HepG2 (cell line): ENCODE measurements around the gene MASP1. TPM values are rescaled to one million over a fixed set of nuclear protein-coding genes. Genes with fewer than 3 reads are reported as not detected.

Experiments used
- ASH2L ChIP-seq: fragments of 300-600, 200-600 bp; sonication (generic); IDR thresholded peaks from 2 replicates; pipeline ENCODE4 v1.7.0; 2017; ENCODE audit warnings: low read depth, mild to moderate bottlenecking, moderate library complexity, mixed read lengths, low read length; ENCODE audit not compliant: insufficient read length
- MAFG ChIP-seq: sonication (generic); formaldehyde crosslinking; IDR thresholded peaks from 2 replicates; pipeline ENCODE4 v1.5.1; 2020; ENCODE audit warnings: mild to moderate bottlenecking, missing genetic modification reagents
- NFYC ChIP-seq: IDR thresholded peaks from 2 replicates; pipeline ENCODE4 v1.6.1; 2016; ENCODE audit warnings: missing genetic modification reagents, missing compliant biosample characterization
- RFX1 ChIP-seq: fragments of 450-650 bp; IDR thresholded peaks from 2 replicates; pipeline ENCODE4 v1.6.1; 2017
- TFAP4 ChIP-seq: sonication (generic); IDR thresholded peaks from 2 replicates; pipeline ENCODE4 v1.6.1; 2016; ENCODE audit warnings: low read depth, borderline replicate concordance
- YY1 ChIP-seq: IDR thresholded peaks from 2 replicates; pipeline ENCODE4 v1.6.1; 2011; ENCODE audit warnings: low read length, low read depth, moderate library complexity, mild to moderate bottlenecking; ENCODE audit not compliant: insufficient read depth, insufficient replicate concordance
- ZNF230 ChIP-seq: sonication (generic); formaldehyde crosslinking; IDR thresholded peaks from 2 replicates; pipeline ENCODE4 v1.4.0; 2020; ENCODE audit warnings: mild to moderate bottlenecking, missing genetic modification reagents
- ZNF24 ChIP-seq: fragments of 450-650 bp; IDR thresholded peaks from 2 replicates; pipeline ENCODE4 v1.6.1; 2017; ENCODE audit warnings: antibody characterized with exemption, mild to moderate bottlenecking
- ZNF562 ChIP-seq: sonication (generic); formaldehyde crosslinking; IDR thresholded peaks from 2 replicates; pipeline ENCODE4 v1.8.0; 2022; ENCODE audit warnings: missing genetic modification reagents, borderline replicate concordance
- ZNF576 ChIP-seq: sonication (generic); formaldehyde crosslinking; IDR thresholded peaks from 2 replicates; pipeline ENCODE4 v1.4.0; 2020; ENCODE audit warnings: mild to moderate bottlenecking, missing genetic modification reagents
- ZNF644 ChIP-seq: IDR thresholded peaks from 2 replicates; pipeline ENCODE4 v1.6.1; 2016; ENCODE audit warnings: low read depth
- ZNF691 ChIP-seq: sonication (generic); formaldehyde crosslinking; IDR thresholded peaks from 2 replicates; pipeline ENCODE4 v1.4.0; 2020; ENCODE audit warnings: missing genetic modification reagents, low read depth, mild to moderate bottlenecking, borderline replicate concordance
- ZSCAN12 ChIP-seq: sonication (generic); formaldehyde crosslinking; IDR thresholded peaks from 2 replicates; pipeline ENCODE4 v1.9.0; 2021; ENCODE audit warnings: mild to moderate bottlenecking, missing genetic modification reagents
- polyA plus RNA-seq, 8 experiments: library from polyadenylated mRNA; depleted of rRNA in 3 of 8; stranded (reverse) in 7 of 8; unstranded in 1 of 8; fragments of >200 nt; fragmentation: Illumina TruSeq in 4 of 8; extraction: Trizol in 4 of 8; gene quantifications; 2 replicates each; pipeline versions ENCODE4 v1.2.1 to v1.2.3, GENCODE V29; 2011 to 2016; ENCODE audit warnings: low read depth in 4 of 8, missing spikeins in 1 of 8, mixed read lengths in 1 of 8; ENCODE audit not compliant: insufficient read depth in 1 of 8
- total RNA-seq, 5 experiments: library from RNA; depleted of rRNA; stranded (reverse); fragments of >200 nt; fragmentation: Illumina TruSeq; extraction: Trizol; gene quantifications; 2 replicates each; pipeline ENCODE4 v1.2.3, GENCODE V29; 2016; ENCODE audit warnings: low read depth in 1 of 5
- TF ChIP-seq, protein P1 (sequence below): sonication (generic); formaldehyde crosslinking; IDR thresholded peaks from 2 replicates; pipeline ENCODE4 v1.8.0; 2022; ENCODE audit warnings: mild to moderate bottlenecking, missing genetic modification reagents, borderline replicate concordance
- TF ChIP-seq, protein P2 (sequence below): sonication (generic); formaldehyde crosslinking; IDR thresholded peaks from 2 replicates; pipeline ENCODE4 v1.5.0; 2020; ENCODE audit warnings: mild to moderate bottlenecking, missing genetic modification reagents, borderline replicate concordance
- TF ChIP-seq, protein P3 (sequence below): sonication (generic); formaldehyde crosslinking; IDR thresholded peaks from 2 replicates; pipeline ENCODE4 v1.4.0; 2020; ENCODE audit warnings: missing genetic modification reagents; ENCODE audit errors: not compliant biosample characterization

The MASP1 gene
- total and polyA plus RNA-seq, 2 of the 13 experiments (the other 11 are each of a cell fraction or from before 2014, with no cell fraction given), result 10.8 to 56.0 TPM

DNA sequence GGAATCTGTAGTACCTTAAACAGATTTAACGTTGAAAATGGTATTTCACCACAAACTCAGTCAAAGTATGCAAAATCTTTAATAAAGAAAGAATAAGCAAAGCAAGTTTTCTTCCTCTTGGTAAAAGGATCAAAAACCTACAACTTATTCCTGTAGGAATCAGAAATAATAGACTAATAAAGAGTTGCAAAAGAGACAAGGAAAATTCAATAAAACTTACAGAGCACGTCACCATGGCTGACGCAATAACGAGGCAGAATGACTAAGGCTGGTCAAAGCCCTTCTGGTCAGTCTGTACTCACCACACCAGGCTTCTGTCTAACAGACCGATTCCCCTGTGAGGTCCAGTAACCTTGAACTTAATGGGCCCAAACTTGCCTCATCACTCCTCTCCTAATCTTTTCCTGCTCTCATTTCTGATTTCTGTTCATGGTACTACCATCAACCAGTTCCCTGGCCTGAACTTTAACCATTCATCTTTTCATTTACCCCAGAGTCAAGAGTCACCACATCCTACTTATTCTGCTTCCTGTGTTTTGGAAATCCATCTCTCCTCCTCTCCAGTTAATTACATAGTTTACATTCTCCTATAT lies 5.0 kb downstream of the MASP1 start (continued):
- no peak for TF ChIP-seq ZNF576
- TF ChIP-seq ZNF24, result no peak
- no peak for TF ChIP-seq MAFG (CRISPR knock-in tag)
- no peak for TF ChIP-seq RFX1
- no peak for TF ChIP-seq ASH2L
- TF ChIP-seq ZNF562, result no peak
- no peak for TF ChIP-seq ZNF230 (CRISPR knock-in tag)
- TF ChIP-seq, protein P1, sequence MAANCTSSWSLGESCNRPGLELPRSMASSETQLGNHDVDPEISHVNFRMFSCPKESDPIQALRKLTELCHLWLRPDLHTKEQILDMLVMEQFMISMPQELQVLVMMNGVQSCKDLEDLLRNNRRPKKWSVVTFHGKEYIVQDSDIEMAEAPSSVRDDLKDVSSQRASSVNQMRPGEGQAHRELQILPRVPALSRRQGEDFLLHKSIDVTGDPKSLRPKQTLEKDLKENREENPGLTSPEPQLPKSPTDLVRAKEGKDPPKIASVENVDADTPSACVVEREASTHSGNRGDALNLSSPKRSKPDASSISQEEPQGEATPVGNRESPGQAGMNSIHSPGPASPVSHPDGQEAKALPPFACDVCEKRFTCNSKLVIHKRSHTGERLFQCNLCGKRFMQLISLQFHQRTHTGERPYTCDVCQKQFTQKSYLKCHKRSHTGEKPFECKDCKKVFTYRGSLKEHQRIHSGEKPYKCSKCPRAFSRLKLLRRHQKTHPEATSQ (CRISPR knock-in tag), result no peak
- TF ChIP-seq ZNF644, result peak; percentile 69
- TF ChIP-seq, protein P2, sequence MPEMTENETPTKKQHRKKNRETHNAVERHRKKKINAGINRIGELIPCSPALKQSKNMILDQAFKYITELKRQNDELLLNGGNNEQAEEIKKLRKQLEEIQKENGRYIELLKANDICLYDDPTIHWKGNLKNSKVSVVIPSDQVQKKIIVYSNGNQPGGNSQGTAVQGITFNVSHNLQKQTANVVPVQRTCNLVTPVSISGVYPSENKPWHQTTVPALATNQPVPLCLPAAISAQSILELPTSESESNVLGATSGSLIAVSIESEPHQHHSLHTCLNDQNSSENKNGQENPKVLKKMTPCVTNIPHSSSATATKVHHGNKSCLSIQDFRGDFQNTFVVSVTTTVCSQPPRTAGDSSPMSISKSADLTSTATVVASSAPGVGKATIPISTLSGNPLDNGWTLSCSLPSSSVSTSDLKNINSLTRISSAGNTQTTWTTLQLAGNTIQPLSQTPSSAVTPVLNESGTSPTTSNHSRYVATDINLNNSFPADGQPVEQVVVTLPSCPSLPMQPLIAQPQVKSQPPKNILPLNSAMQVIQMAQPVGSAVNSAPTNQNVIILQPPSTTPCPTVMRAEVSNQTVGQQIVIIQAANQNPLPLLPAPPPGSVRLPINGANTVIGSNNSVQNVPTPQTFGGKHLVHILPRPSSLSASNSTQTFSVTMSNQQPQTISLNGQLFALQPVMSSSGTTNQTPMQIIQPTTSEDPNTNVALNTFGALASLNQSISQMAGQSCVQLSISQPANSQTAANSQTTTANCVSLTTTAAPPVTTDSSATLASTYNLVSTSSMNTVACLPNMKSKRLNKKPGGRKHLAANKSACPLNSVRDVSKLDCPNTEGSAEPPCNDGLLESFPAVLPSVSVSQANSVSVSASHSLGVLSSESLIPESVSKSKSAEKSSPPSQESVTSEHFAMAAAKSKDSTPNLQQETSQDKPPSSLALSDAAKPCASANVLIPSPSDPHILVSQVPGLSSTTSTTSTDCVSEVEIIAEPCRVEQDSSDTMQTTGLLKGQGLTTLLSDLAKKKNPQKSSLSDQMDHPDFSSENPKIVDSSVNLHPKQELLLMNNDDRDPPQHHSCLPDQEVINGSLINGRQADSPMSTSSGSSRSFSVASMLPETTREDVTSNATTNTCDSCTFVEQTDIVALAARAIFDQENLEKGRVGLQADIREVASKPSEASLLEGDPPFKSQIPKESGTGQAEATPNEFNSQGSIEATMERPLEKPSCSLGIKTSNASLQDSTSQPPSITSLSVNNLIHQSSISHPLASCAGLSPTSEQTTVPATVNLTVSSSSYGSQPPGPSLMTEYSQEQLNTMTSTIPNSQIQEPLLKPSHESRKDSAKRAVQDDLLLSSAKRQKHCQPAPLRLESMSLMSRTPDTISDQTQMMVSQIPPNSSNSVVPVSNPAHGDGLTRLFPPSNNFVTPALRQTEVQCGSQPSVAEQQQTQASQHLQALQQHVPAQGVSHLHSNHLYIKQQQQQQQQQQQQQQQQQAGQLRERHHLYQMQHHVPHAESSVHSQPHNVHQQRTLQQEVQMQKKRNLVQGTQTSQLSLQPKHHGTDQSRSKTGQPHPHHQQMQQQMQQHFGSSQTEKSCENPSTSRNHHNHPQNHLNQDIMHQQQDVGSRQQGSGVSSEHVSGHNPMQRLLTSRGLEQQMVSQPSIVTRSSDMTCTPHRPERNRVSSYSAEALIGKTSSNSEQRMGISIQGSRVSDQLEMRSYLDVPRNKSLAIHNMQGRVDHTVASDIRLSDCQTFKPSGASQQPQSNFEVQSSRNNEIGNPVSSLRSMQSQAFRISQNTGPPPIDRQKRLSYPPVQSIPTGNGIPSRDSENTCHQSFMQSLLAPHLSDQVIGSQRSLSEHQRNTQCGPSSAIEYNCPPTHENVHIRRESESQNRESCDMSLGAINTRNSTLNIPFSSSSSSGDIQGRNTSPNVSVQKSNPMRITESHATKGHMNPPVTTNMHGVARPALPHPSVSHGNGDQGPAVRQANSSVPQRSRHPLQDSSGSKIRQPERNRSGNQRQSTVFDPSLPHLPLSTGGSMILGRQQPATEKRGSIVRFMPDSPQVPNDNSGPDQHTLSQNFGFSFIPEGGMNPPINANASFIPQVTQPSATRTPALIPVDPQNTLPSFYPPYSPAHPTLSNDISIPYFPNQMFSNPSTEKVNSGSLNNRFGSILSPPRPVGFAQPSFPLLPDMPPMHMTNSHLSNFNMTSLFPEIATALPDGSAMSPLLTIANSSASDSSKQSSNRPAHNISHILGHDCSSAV (CRISPR knock-in tag), result no peak
- TF ChIP-seq, protein P3, sequence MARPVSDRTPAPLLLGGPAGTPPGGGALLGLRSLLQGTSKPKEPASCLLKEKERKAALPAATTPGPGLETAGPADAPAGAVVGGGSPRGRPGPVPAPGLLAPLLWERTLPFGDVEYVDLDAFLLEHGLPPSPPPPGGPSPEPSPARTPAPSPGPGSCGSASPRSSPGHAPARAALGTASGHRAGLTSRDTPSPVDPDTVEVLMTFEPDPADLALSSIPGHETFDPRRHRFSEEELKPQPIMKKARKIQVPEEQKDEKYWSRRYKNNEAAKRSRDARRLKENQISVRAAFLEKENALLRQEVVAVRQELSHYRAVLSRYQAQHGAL (CRISPR knock-in tag), result no peak
- no peak for TF ChIP-seq TFAP4
- TF ChIP-seq ZSCAN12, result no peak
- no peak for TF ChIP-seq NFYC (CRISPR knock-in tag)
- TF ChIP-seq ZNF691 (CRISPR knock-in tag), result no peak; the same call in 1 of the 2 replicates
- TF ChIP-seq YY1, result no peak
